H9 (cell line): ENCODE measurements around the gene WDR59. TPM values are rescaled to one million over a fixed set of nuclear protein-coding genes. Genes with fewer than 3 reads are reported as not detected.
"Not testable (repeated sequence)": the region's sequence is repeated elsewhere in the genome, so short reads cannot be mapped to it uniquely, and the experiment has no call there.

Experiments used
- DNase-seq: peaks from one replicate; pipeline ENCODE4 v3.0.0-alpha.2; 2017
- H2AFZ ChIP-seq: one replicate; pipeline ENCODE4 v1.6.1; 2013; ENCODE audit warnings: mild to moderate bottlenecking, low read length, control low read depth, moderate library complexity
- H2AK5ac ChIP-seq: 2 replicates; pipeline ENCODE4 v1.6.1; 2013; ENCODE audit warnings: low read length, control low read depth, mixed read lengths; ENCODE audit not compliant: insufficient read length
- H2BK120ac ChIP-seq: one replicate; pipeline ENCODE4 v1.6.1; 2013; ENCODE audit warnings: low read depth, mild to moderate bottlenecking, low read length, control low read depth, inconsistent platforms; ENCODE audit not compliant: poor library complexity, severe bottlenecking
- H2BK12ac ChIP-seq: 2 replicates; pipeline ENCODE4 v1.6.1; 2013; ENCODE audit warnings: low read length, control low read depth, mixed read lengths, low read depth; ENCODE audit not compliant: insufficient read length
- H2BK15ac ChIP-seq: 2 replicates; pipeline ENCODE4 v1.6.1; 2013; ENCODE audit warnings: low read depth, low read length, control low read depth
- H2BK20ac ChIP-seq: one replicate; pipeline ENCODE4 v1.6.1; 2013; ENCODE audit warnings: low read depth, mild to moderate bottlenecking, low read length, control low read depth, inconsistent platforms; ENCODE audit not compliant: poor library complexity, severe bottlenecking
- H2BK5ac ChIP-seq: 2 replicates; pipeline ENCODE4 v1.6.1; 2013; ENCODE audit warnings: low read length, control low read depth, mixed read lengths; ENCODE audit not compliant: insufficient read length
- H3K14ac ChIP-seq: 2 replicates; pipeline ENCODE4 v1.6.1; 2013; ENCODE audit warnings: low read length, control low read depth; ENCODE audit not compliant: insufficient read depth
- H3K18ac ChIP-seq: 2 replicates; pipeline ENCODE4 v1.6.1; 2013; ENCODE audit warnings: low read depth, mild to moderate bottlenecking, mixed read lengths, low read length, control low read depth; ENCODE audit not compliant: insufficient read length
- H3K23ac ChIP-seq: 2 replicates; pipeline ENCODE4 v1.6.1; 2013; ENCODE audit warnings: low read length, control low read depth, mixed read lengths, low read depth; ENCODE audit not compliant: insufficient read length
- H3K23me2 ChIP-seq: 2 replicates; pipeline ENCODE4 v1.6.1; 2013; ENCODE audit warnings: low read depth, mild to moderate bottlenecking, mixed read lengths, low read length, control low read depth; ENCODE audit not compliant: insufficient read length, poor library complexity, severe bottlenecking
- H3K27ac ChIP-seq: 2 replicates; pipeline ENCODE4 v1.5.1; 2013; ENCODE audit warnings: low read length, control low read depth, mixed read lengths, low read depth; ENCODE audit not compliant: insufficient read length
- H3K27me3 ChIP-seq: 2 replicates; pipeline ENCODE4 v1.6.1; 2013; ENCODE audit warnings: low read length, control low read depth, inconsistent platforms; ENCODE audit not compliant: insufficient read depth
- H3K4ac ChIP-seq: 2 replicates; pipeline ENCODE4 v1.6.1; 2013; ENCODE audit warnings: low read depth, mild to moderate bottlenecking, control low read depth, inconsistent platforms, low read length, moderate library complexity
- H3K4me1 ChIP-seq: 2 replicates; pipeline ENCODE4 v1.6.1; 2013; ENCODE audit warnings: low read length, control low read depth, inconsistent platforms; ENCODE audit not compliant: insufficient read depth
- H3K4me2 ChIP-seq: 2 replicates; pipeline ENCODE4 v1.6.1; 2013; ENCODE audit warnings: low read length, control low read depth, mixed read lengths; ENCODE audit not compliant: insufficient read length, insufficient read depth
- H3K56ac ChIP-seq: 2 replicates; pipeline ENCODE4 v1.6.1; 2013; ENCODE audit warnings: low read depth, mild to moderate bottlenecking, mixed read lengths, low read length, control low read depth; ENCODE audit not compliant: insufficient read length
- H3K79me1 ChIP-seq: 2 replicates; pipeline ENCODE4 v1.6.1; 2013; ENCODE audit warnings: low read depth, mild to moderate bottlenecking, moderate library complexity, low read length, control low read depth, inconsistent platforms; ENCODE audit not compliant: insufficient read depth, poor library complexity, severe bottlenecking
- H3K79me2 ChIP-seq: 2 replicates; pipeline ENCODE4 v1.6.1; 2013; ENCODE audit warnings: low read length, control low read depth, inconsistent platforms; ENCODE audit not compliant: insufficient read depth
- H3K9ac ChIP-seq: 2 replicates; pipeline ENCODE4 v1.6.1; 2013; ENCODE audit warnings: low read length, control low read depth, mixed read lengths; ENCODE audit not compliant: insufficient read length; ENCODE audit errors: extremely low read depth
- H3K9me3 ChIP-seq: one replicate; pipeline ENCODE4 v1.6.1; 2013; ENCODE audit warnings: low read depth, low read length, inconsistent platforms; ENCODE audit not compliant: control insufficient read depth
- H3T11ph ChIP-seq: one replicate; pipeline ENCODE4 v1.6.1; 2013; ENCODE audit warnings: mild to moderate bottlenecking, low read length, control low read depth, inconsistent platforms
- H4K20me1 ChIP-seq: one replicate; pipeline ENCODE4 v1.6.1; 2013; ENCODE audit not compliant: control insufficient read depth, insufficient read length, insufficient read depth
- H4K5ac ChIP-seq: 2 replicates; pipeline ENCODE4 v1.6.1; 2013; ENCODE audit warnings: low read depth, mild to moderate bottlenecking, mixed read lengths, low read length, control low read depth; ENCODE audit not compliant: insufficient read length
- H4K8ac ChIP-seq: replicated peaks from 2 replicates; pipeline ENCODE4 v1.6.1; 2013; ENCODE audit warnings: low read length, control low read depth, mixed read lengths, low read depth; ENCODE audit not compliant: insufficient read length
- H4K91ac ChIP-seq: 2 replicates; pipeline ENCODE4 v1.6.1; 2013; ENCODE audit warnings: low read depth, mild to moderate bottlenecking, moderate library complexity, mixed read lengths, low read length, control low read depth; ENCODE audit not compliant: insufficient read length
- H3K27ac Mint-ChIP-seq, 3 experiments: 2 replicates in 2 of 3; 3 replicates in 1 of 3; pipeline ENCODE4 v1.8.0; 2020 to 2021; ENCODE audit warnings: mixed read lengths in 3 of 3, mild to moderate bottlenecking in 1 of 3, moderate library complexity in 1 of 3
- H3K27me3 Mint-ChIP-seq: 2 replicates; pipeline ENCODE4 v1.8.0; 2021; ENCODE audit warnings: low read depth, mild to moderate bottlenecking, moderate library complexity, mixed read lengths
- H3K36me3 Mint-ChIP-seq, 3 experiments: 2 replicates in 2 of 3; 3 replicates in 1 of 3; pipeline ENCODE4 v1.8.0; 2020 to 2021; ENCODE audit warnings: low read depth in 3 of 3, mixed read lengths in 3 of 3; ENCODE audit not compliant: insufficient read depth in 1 of 3
- H3K4me1 Mint-ChIP-seq, 2 experiments: 2 replicates each; pipeline ENCODE4 v1.8.0; 2020; ENCODE audit warnings: mixed read lengths in 2 of 2
- H3K4me3 Mint-ChIP-seq, 2 experiments: 2 replicates in 1 of 2; 3 replicates in 1 of 2; pipeline ENCODE4 v1.8.0; 2020 to 2021; ENCODE audit warnings: mild to moderate bottlenecking in 2 of 2, mixed read lengths in 2 of 2, moderate library complexity in 1 of 2
- H3K9me3 Mint-ChIP-seq, 2 experiments: 2 replicates in 1 of 2; 3 replicates in 1 of 2; pipeline ENCODE4 v1.8.0; 2020; ENCODE audit warnings: mild to moderate bottlenecking in 2 of 2, mixed read lengths in 2 of 2, moderate library complexity in 1 of 2
- WGBS: extraction: QIAGEN DNeasy Blood & Tissue Kit; methylation state at CpG from one replicate; pipeline ENCODE4 v1.1.7; 2013; ENCODE audit warnings: missing lambda C conversion rate, low lambda C conversion rate, mixed read lengths; ENCODE audit not compliant: insufficient read length; ENCODE audit errors: extremely low coverage; 5-methylcytosine and 5-hydroxymethylcytosine counted together
- total RNA-seq: library from RNA; stranded (reverse); gene quantifications from 2 replicates; pipeline ENCODE4 v1.2.1, GENCODE V29; 2021
- TF ChIP-seq, protein P1 (sequence below): fragments of 200-600 bp; sonication (generic); conservative IDR thresholded peaks from 3 replicates; pipeline ENCODE4 v1.8.0; 2021; ENCODE audit warnings: antibody characterized with exemption, mild to moderate bottlenecking

WDR59 gene
- total RNA-seq, 1 experiment from 2014 or later, result 97.5 TPM

- no peak overlapping the region for H3K23ac ChIP-seq
- no peak overlapping the region for H4K8ac ChIP-seq
- peaks cover 12% of the 10 kb centered on the region; the same call in 1 of the 2 replicates for H3K79me2 ChIP-seq
- Mint-ChIP-seq H3K27ac (no peak overlapping the region), H3K4me3 (no peak overlapping the region), H3K4me1 (peaks cover 25 to 27% of the 10 kb centered on the region in 2 experiments), H3K9me3 (peaks cover under 1 to 2% of the 10 kb centered on the region in 2 experiments; a peak in 3 of 5 replicates), H3K27me3 (no peaks in the 10 kb centered on the region), H3K36me3 (peaks cover 2 to 10% (median 4%) of the 10 kb centered on the region in 3 experiments)
- H4K20me1 ChIP-seq, result no peaks in the 10 kb centered on the region
- H3K23me2 ChIP-seq, result no peaks in the 10 kb centered on the region
- no peak overlapping the region for H3T11ph ChIP-seq
- H3K4me1 ChIP-seq, result peaks cover 7% of the 10 kb centered on the region; the same call in 1 of the 2 replicates
- WGBS, result no CpG with 5 or more reads among the region's 2 CpGs
- H3K9me3 ChIP-seq, result no peaks in the 10 kb centered on the region
- H3K27me3 ChIP-seq, result no peaks in the 10 kb centered on the region
- H4K5ac ChIP-seq, result no peak overlapping the region
- no peak overlapping the region for H3K4ac ChIP-seq
- no peak overlapping the region for H3K56ac ChIP-seq
- no peak overlapping the region for H3K9ac ChIP-seq
- H3K14ac ChIP-seq, result no peak overlapping the region
- H2AFZ ChIP-seq, result no peak overlapping the region
- no peak overlapping the region for H2BK120ac ChIP-seq
- no peak overlapping the region for H2BK20ac ChIP-seq
- no peak overlapping the region for H2BK15ac ChIP-seq
- H2BK12ac ChIP-seq, result no peak overlapping the region
- no peak overlapping the region for H3K18ac ChIP-seq
- H3K4me2 ChIP-seq, result no peak overlapping the region
- H3K79me1 ChIP-seq, result peaks cover 6% of the 10 kb centered on the region
- no peak overlapping the region for H3K27ac ChIP-seq
- H2BK5ac ChIP-seq, result no peak overlapping the region
- no peak for DNase-seq
- no peak overlapping the region for H4K91ac ChIP-seq
- TF ChIP-seq, protein P1, sequence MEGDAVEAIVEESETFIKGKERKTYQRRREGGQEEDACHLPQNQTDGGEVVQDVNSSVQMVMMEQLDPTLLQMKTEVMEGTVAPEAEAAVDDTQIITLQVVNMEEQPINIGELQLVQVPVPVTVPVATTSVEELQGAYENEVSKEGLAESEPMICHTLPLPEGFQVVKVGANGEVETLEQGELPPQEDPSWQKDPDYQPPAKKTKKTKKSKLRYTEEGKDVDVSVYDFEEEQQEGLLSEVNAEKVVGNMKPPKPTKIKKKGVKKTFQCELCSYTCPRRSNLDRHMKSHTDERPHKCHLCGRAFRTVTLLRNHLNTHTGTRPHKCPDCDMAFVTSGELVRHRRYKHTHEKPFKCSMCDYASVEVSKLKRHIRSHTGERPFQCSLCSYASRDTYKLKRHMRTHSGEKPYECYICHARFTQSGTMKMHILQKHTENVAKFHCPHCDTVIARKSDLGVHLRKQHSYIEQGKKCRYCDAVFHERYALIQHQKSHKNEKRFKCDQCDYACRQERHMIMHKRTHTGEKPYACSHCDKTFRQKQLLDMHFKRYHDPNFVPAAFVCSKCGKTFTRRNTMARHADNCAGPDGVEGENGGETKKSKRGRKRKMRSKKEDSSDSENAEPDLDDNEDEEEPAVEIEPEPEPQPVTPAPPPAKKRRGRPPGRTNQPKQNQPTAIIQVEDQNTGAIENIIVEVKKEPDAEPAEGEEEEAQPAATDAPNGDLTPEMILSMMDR, result no peak
- no peak overlapping the region for H2AK5ac ChIP-seq
Measured at GRCh38 chr16:75014318-75014717, 29.4 kb upstream of the WDR59 start.

- not testable (repeated sequence) for H3K9ac ChIP-seq, H3K4me1 ChIP-seq, H3K27me3 ChIP-seq, H2BK20ac ChIP-seq, H4K8ac ChIP-seq, H3K4ac ChIP-seq, H3K9me3 ChIP-seq, H3K36me3 Mint-ChIP-seq, DNase-seq, H3K4me3 Mint-ChIP-seq, H2BK12ac ChIP-seq, H3K14ac ChIP-seq, H3K23me2 ChIP-seq, H4K5ac ChIP-seq, H3K56ac ChIP-seq, H4K20me1 ChIP-seq, H3K27ac ChIP-seq, H3K27me3 Mint-ChIP-seq, H3K23ac ChIP-seq, H2AK5ac ChIP-seq, H3K79me1 ChIP-seq, H3K9me3 Mint-ChIP-seq, H3K27ac Mint-ChIP-seq, H2AFZ ChIP-seq, H4K91ac ChIP-seq, H3K4me2 ChIP-seq, H3T11ph ChIP-seq, H3K18ac ChIP-seq, H2BK5ac ChIP-seq, H2BK15ac ChIP-seq, H2BK120ac ChIP-seq
- peaks cover 22 to 24% of the 10 kb centered on the region in 2 experiments for H3K4me1 Mint-ChIP-seq
- H3K79me2 ChIP-seq, result peaks cover 12% of the 10 kb centered on the region; the same call in 1 of the 2 replicates
- no CpG with 5 or more reads among the region's 6 CpGs for WGBS
Measured at GRCh38 chr16:75013123-75013522, 28.2 kb upstream of the WDR59 start.
